H54 (cell line): ENCODE results near the gene SPATC1L.
"Not testable (repeated sequence)": the region's sequence is repeated elsewhere in the genome, so short reads cannot be mapped to it uniquely, and the experiment has no call there.

Source experiments
- DNase-seq: peaks from one replicate; pipeline ENCODE4 v3.0.0; 2011; ENCODE audit warnings: low spot score, mixed read lengths; ENCODE audit not compliant: insufficient read length
- FAIRE-seq: peaks from 3 replicates; lab custom pipeline; 2011; peaks lifted over from hg19 to GRCh38; lab: Jason Lieb, UNC
- POLR2A ChIP-seq: IDR thresholded peaks from 2 replicates; pipeline ENCODE4 v1.6.1; 2011; ENCODE audit warnings: low read depth, mild to moderate bottlenecking, low read length

Gene SPATC1L

DNA sequence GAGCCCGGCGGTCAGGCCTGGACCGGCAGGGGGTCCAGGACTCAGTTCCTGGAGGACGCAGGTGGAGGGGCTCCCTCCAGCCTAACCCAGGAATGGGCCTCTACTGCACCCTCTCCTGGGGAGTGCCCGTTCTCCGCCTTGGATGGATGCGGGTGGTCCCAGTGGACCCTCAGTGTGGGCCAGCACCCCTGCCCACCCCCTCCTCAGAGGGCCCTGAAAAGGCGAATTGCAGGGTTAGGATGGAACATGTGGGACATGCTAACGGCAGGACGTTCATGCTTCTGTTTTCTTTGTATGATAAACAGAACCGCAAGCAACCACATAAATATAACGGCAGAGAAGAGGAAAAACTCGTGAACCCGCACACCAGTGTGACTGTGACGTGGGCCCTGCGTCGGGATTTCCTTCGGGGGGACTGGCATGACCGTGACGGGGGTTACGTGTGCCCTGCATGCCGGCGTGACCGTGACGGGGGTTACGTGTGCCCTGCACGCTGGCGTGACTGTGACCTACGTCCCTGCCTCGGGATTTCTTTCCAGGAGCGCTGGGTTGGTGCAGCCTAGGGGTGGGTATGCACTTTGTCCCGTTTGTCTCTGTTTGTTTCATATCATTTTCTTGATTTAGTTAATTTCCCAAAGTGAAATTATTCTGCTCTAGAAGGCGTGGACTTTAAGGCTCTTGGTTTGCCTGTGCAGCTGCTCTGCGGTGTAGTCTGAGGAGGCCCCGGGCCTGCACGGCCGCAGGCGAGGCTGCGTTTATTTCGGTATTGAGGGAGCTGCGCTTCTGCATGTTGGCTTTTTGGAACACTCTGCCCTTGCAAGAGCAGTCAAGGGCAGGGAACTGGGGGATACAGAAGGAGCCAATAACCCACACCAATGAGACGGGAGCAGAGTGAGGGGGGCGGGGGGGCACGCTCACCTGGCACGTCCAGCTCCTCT, 32.0 kb downstream of the SPATC1L start:
- DNase-seq (no peak), FAIRE-seq (no peak)
- TF ChIP-seq POLR2A, result no peak

DNA sequence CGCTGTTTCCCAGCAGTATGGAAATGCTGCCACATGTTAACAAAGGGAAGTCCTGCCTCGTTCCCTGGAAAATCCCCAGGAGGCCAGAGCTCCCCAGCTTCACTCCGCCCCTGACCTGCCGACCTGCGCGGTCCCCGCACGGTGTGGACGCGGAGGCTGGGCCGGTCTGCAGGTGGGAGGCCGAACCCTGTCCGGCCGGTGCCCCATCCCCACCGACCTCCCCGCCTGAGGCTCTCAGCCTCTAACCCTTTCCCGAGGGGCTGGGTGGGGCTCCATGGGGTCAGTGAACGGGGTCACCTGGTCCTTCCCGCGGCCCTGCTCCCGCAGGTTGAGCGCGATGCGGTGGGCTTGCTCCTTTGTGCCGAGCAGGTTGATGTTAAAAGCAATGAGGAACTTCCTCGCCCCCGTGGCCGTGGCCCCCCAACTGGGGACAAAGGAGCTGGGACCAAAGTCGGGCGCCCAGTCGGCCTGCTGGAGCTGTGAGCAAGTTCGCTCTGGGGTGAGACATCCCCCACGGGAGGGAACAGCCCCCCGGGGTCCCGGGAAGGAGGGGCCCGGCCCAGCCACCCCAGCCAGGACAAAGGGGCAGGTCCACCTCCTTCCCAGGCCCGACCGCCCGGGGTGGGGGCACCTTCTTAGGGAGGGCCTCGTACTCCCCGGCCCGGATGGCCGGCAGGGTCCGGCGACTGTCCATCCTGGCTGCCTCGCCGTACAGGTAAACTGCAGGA, 32.8 kb downstream of the SPATC1L start:
- no peak for TF ChIP-seq POLR2A
- DNase-seq (no peak), FAIRE-seq (no peak)

DNA sequence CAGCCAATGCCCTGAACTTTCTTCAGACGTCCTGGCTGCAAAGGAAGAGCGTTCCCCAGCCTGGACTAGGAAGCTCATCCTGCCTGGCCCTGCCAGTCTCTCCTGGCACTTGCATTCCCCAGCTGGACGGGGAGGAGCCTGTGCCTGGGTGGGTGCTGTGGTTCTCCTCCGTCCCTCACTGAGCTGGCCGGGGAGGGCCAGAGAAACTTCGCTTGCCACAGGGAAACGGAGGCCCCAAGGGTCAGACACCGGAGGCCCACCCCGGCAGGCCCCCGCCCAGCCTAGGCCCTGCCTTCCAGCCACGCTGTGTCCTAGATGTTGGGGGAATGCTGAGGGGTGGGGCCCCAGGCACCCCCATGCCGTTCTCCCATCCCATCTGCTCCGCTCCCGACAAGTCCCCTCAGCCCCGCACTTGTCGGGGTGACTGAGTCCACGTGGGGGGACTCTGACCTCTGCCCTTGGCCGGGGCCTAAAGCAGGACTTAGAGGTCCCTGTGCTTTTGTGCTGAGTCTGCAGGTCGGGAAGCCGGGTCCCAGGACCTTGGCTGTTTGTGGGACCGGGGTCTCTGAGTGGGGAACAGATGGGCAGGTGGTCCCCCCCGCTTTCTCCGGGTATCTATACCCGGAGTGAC, 33.7 kb downstream of the SPATC1L start:
- peak; percentile 4; the same call in 1 of the 2 replicates for TF ChIP-seq POLR2A
- FAIRE-seq (no peak), DNase-seq (no peak)

DNA sequence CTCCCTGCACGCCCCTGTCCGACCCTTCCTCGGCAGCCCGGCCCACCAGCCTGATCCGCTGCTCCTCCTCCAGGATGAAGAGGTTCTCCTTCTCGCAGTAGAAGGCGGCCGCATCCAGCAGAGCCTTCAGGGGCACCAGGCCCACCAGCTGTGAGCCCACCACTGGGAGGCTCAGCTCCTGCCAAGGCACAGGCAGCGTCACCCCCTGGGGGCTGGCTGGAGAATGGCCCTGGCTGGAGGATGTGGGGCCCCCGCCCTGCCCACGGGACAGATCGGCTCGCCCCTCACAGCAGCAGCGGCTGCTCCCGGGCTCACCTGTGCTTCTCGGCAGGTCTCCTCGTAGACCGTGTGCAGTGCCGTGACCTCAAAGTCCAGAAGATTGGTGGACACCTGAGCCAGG, 34.2 kb downstream of the SPATC1L start:
- FAIRE-seq (no peak), DNase-seq (no peak)
- TF ChIP-seq POLR2A, result no peak

DNA sequence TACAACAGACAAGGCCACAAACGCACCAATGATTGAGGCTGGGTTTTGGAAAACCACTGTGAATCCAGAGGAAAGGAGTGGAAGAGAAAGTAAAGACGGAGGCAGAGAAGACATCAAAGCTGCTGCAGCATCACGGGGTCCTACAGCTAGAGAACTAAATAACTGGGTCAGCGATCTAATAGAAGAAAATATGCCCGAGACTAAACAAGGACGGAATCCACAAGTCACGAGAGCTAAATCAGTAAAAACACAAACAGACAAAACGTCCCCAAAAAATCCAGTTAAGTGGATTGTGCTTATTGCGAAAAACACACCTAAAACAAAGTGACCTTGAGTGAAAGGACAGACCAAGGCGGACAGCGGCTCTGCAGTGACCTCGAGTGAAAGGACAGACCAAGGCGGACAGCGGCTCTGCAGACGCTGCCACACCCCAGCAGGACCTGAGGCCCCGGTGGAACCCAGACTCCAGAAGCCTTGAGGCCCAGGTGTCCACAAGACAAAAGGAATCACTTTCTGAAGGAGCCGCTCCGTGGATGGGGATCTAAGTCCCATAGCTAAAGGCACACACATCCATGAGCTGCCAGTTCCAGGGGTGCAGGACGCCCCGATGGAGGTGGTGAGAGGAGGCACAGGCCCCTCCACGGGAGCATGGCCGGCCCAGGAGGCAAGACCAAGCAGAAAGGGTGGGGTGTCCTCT, 34.9 kb downstream of the SPATC1L start:
- FAIRE-seq, result no peak
- DNase-seq, result no peak
- TF ChIP-seq POLR2A, result no peak

DNA sequence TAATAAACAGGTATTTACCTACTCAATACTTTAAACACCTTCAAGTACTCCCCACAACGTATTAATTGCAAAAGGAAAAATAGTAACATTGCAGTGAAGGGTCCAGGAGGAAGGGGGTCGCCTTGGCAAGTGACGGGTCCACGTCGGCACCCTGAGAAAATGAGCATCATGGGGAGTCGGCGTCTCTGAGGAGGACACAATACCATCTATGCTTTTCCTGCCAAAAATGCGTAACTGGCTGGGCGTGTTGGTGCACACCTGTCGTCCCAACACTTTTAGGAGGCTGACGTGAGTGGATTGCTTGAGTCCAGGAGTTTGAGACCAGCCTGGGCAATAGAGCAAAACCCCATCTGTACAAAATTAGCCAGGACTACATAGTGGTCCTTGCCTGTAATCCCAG, 36.2 kb downstream of the SPATC1L start:
- TF ChIP-seq POLR2A, result no peak
- no peak for FAIRE-seq
- no peak for DNase-seq

DNA sequence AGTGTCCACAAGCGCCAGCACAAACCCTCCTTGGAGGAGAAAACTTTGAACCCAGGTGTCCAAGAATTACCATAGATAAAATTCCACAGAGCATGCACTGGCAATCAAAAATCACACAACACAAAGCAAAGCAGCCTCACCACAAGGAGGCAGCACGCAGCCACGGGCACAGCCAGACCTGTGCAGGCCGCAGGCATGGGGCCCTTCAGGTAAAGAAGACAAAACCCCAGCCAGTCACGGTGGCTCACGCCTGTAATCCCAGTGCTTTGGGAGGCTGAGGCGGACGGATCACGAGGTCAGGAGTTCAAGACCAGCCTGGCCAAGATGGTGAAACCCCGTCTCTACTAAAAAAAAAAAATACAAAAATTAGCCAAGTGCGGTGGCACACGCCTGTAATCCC, 36.8 kb downstream of the SPATC1L start:
- peak; percentile 63 for DNase-seq
- FAIRE-seq, result not testable (repeated sequence)

DNA sequence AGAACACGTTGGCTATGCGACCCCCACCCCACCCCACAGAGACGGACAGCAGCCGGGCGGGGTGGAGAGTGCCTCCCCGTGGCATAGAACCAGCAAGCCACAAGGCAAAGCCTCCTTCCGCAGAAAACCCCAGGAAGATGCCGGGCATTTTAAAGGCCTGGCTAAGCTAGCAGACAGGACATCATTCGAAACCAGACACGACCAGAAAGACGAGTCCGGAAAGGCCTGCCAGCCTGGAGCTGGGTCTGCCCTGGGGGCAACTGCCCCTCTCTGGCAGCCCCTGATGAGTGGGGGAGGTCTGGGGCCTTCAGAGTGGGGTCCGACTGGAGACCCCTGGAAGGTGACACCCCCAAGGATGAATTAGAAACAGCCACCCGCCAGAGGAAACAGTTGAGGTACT, 37.4 kb downstream of the SPATC1L start:
- no peak for TF ChIP-seq POLR2A
- no peak for DNase-seq
- no peak for FAIRE-seq

DNA sequence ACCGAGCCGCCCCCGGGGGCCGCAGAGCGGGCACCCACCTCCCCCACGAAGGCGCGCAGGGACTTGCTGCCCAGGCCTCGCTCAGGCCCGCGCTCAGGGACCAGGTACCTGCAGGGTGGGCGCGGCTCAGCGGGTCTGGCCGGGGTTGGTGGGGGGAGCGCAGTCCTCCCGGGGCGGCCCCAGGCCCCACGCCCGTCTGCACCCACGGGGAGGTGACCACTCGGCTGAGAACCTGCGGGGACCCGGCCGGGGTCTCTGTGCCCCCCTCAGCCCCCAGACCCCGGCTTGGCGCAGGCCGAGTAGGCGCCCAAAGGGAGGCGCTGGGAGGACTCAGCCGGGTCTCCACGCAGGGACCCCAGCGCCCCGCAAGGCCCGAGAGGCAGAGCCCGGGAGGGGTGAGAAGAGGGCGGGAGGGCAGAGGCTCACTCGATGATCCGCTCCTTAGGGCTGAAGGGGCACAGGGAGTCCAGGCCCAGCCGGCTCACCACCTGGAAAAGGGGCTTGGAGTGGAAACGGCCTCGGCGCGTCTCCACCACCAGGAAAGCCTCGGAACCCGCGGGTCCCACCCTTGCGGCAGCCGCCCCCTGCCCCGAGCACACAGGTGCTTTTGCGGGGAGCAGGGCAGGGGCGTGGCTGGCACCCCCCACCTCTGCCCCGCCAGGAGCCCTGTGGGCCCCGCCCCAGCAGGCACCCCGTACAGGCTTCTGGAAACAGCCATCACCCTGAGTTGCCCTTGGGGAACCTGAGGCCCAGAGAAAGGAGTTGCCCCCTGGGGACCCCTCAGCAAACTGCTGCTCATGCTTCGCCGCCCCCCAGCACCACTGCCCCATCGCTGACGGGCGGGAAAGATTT, 38.2 kb downstream of the SPATC1L start:
- TF ChIP-seq POLR2A, result no peak
- DNase-seq (no peak), FAIRE-seq (no peak)

DNA sequence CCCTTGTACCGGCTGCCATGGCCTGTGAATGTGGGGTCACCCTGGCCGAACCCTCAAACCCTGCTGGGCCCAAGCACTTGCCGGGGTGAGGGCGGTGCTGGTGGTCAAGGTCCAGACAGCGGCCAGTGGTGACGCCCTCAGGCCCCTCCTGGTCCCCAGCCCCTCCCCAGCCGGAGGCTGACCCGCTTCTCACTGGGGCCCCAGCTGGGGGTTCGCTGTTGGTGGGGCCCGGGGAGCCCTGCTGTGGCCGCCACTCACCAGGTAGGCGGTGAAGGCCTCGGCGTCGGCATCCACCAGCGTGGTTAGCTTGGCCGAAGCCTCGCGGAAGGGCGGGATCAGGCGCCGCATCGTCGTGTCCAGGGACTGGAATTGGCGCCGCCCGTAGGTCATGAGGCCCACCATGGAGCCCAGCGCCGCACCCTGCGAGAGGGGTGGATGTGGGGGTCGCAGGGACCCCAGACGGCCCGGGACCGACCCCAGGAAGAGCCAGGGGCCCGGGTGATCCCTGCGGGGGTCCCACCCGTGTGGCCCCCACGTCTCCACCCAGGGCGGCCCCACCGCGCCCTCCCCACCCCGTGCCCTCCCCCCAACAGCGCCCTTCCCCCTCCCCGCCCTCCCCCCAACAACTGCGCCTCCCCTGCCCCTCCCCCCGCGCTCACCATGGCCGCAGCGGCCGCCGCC, 39.0 kb downstream of the SPATC1L start:
- TF ChIP-seq POLR2A, result no peak
- no peak for DNase-seq
- FAIRE-seq, result no peak

DNA sequence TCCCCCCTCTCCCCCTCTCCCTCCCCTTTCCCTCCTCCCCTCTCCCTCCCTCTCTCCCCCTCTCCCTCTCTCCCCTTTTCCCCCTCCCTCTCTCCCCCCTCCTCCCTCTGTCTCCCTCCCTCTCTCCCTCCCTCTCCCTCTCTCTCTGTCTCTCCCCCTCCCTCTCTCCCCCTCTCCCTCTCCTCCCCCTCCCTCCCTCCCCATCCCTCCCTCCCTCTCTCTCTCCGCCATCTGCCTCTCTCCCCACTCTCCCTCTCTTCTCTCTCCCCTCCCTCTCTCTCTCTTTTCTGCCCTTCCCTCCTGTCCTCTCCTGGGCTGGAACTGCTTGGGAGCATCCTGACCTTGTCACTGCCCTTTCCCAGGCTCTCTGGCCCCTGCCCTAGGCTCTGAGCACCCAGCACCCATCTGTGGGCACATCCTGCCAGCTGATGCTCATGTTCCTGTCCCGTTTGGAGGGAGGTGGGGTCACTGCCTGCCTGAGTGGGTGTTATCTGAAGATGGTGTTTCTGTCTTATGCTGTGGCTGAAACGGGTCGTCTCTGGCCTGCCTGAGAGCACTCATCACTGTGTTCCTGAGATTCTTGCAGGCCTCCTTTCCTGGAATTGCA, 39.7 kb downstream of the SPATC1L start:
- FAIRE-seq (no peak), DNase-seq (no peak)
- no peak for TF ChIP-seq POLR2A
